HepG2 (cell line): ENCODE data around the gene SH3BGRL2. TPM values are rescaled to one million over a fixed set of nuclear protein-coding genes. Genes with fewer than 3 reads are reported as not detected.

Experiments used
- HOXA5 ChIP-seq: sonication (generic); formaldehyde crosslinking; IDR thresholded peaks from 2 replicates; pipeline ENCODE4 v1.4.0; 2020; ENCODE audit warnings: missing genetic modification reagents
- KDM4B ChIP-seq: sonication (generic); formaldehyde crosslinking; IDR thresholded peaks from 2 replicates; pipeline ENCODE4 v1.4.0; 2020; ENCODE audit warnings: missing genetic modification reagents
- NFIB ChIP-seq: sonication (generic); formaldehyde crosslinking; IDR thresholded peaks from 2 replicates; pipeline ENCODE4 v1.9.0; 2021; ENCODE audit warnings: missing genetic modification reagents, mild to moderate bottlenecking, borderline replicate concordance
- NFRKB ChIP-seq: fragments of 450-650 bp; IDR thresholded peaks from 2 replicates; pipeline ENCODE4 v1.6.1; 2017
- RXRB ChIP-seq: IDR thresholded peaks from 2 replicates; pipeline ENCODE4 v1.6.1; 2016; ENCODE audit warnings: borderline replicate concordance, missing genetic modification reagents, missing compliant biosample characterization
- SIN3B ChIP-seq: fragments of 150-350 bp; IDR thresholded peaks from 2 replicates; pipeline ENCODE4 v1.6.1; 2014; ENCODE audit warnings: low read length
- SNRNP70 ChIP-seq: fragments of 200-400 bp; formaldehyde crosslinking; IDR thresholded peaks from 2 replicates; pipeline ENCODE4 v1.6.1; 2017; ENCODE audit warnings: mild to moderate bottlenecking, low read depth, low read length, moderate library complexity
- ZFX ChIP-seq: sonication (generic); formaldehyde crosslinking; IDR thresholded peaks from 2 replicates; pipeline ENCODE4 v1.4.0; 2020; ENCODE audit warnings: mild to moderate bottlenecking, low read depth, missing genetic modification reagents, moderate library complexity
- ZNF543 ChIP-seq: sonication (generic); formaldehyde crosslinking; IDR thresholded peaks from 2 replicates; pipeline ENCODE4 v1.4.0; 2020; ENCODE audit warnings: mild to moderate bottlenecking, missing genetic modification reagents
- ZNF670 ChIP-seq: sonication (generic); formaldehyde crosslinking; IDR thresholded peaks from 2 replicates; pipeline ENCODE4 v1.8.0; 2022; ENCODE audit warnings: mild to moderate bottlenecking, missing genetic modification reagents, borderline replicate concordance
- ZNF777 ChIP-seq: sonication (generic); formaldehyde crosslinking; IDR thresholded peaks from 2 replicates; pipeline ENCODE4 v1.4.0; 2020; ENCODE audit warnings: missing genetic modification reagents
- ZNF839 ChIP-seq: sonication (generic); formaldehyde crosslinking; IDR thresholded peaks from 2 replicates; pipeline ENCODE4 v1.4.0; 2020; ENCODE audit warnings: missing genetic modification reagents, mild to moderate bottlenecking, borderline replicate concordance
- ZSCAN31 ChIP-seq: sonication (generic); formaldehyde crosslinking; IDR thresholded peaks from 2 replicates; pipeline ENCODE4 v1.5.0; 2020; ENCODE audit warnings: low read depth, mild to moderate bottlenecking, missing genetic modification reagents
- polyA plus RNA-seq, 8 experiments: library from polyadenylated mRNA; depleted of rRNA in 3 of 8; stranded (reverse) in 7 of 8; unstranded in 1 of 8; fragments of >200 nt; fragmentation: Illumina TruSeq in 4 of 8; extraction: Trizol in 4 of 8; gene quantifications; 2 replicates each; pipeline versions ENCODE4 v1.2.1 to v1.2.3, GENCODE V29; 2011 to 2016; ENCODE audit warnings: low read depth in 4 of 8, missing spikeins in 1 of 8, mixed read lengths in 1 of 8; ENCODE audit not compliant: insufficient read depth in 1 of 8
- total RNA-seq, 5 experiments: library from RNA; depleted of rRNA; stranded (reverse); fragments of >200 nt; fragmentation: Illumina TruSeq; extraction: Trizol; gene quantifications; 2 replicates each; pipeline ENCODE4 v1.2.3, GENCODE V29; 2016; ENCODE audit warnings: low read depth in 1 of 5
- TF ChIP-seq, protein P1 (sequence below): fragments of 450-650 bp; IDR thresholded peaks from 2 replicates; pipeline ENCODE4 v1.6.1; 2017; ENCODE audit warnings: mild to moderate bottlenecking
- TF ChIP-seq, protein P2 (sequence below): IDR thresholded peaks from 2 replicates; pipeline ENCODE4 v1.6.1; 2016; ENCODE audit warnings: low read depth, borderline replicate concordance
- TF ChIP-seq, protein P3 (sequence below): sonication (generic); formaldehyde crosslinking; conservative IDR thresholded peaks from 2 replicates; pipeline ENCODE4 v1.4.0; 2020; ENCODE audit warnings: missing genetic modification reagents
- TF ChIP-seq, protein P4 (sequence below): sonication (generic); formaldehyde crosslinking; IDR thresholded peaks from 2 replicates; pipeline ENCODE4 v1.5.1; 2020; ENCODE audit warnings: missing genetic modification reagents, mild to moderate bottlenecking, borderline replicate concordance
- TF ChIP-seq, protein P5 (sequence below): IDR thresholded peaks from 2 replicates; pipeline ENCODE4 v1.6.1; 2012; ENCODE audit warnings: low read depth, low read length, improper control_type of control experiment

The SH3BGRL2 gene
- total and polyA plus RNA-seq, 2 of the 13 experiments (the other 11 are each of a cell fraction or from before 2014, with no cell fraction given) = 10.9 to 28.8 TPM

DNA sequence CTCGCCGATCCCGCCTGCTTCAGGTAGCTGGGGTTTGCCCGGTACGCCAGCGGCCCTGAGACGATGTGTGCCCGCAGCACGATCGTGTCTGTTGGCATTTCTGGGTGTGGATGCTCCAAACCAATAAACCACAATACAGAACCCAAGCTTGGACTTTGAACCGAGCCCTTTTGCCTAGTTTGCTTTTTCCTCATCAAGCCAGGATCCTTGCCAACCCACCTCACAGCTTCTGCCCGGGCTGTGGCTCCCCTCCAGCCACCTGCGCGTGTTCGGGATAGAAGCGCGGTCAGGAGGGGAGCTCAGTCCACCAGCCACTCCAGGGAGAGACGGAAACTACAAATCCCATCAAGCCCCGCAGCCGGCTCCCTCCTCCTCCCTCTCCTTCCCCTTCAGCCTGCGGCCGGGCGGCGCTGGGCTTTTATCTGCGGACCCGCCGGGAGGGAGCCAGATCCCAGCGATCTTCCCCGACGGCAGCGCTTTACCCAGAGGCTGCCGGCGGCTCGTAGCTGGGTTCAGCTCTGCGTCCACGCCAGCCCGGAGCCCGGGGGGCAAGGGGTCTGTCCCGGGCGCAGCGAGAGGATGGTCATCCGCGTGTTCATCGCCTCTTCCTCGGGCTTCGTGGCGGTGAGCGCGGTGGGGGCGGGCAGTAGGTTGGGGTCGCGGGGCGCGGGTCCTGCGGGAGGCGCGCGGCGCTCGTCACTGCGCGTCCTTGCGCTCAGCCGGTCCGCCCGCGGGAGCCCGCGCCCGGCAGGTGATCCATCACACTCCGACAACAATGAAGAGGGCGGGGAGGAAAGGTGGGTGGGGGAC is at the start of gene SH3BGRL2 (continued):
- TF ChIP-seq, protein P1, sequence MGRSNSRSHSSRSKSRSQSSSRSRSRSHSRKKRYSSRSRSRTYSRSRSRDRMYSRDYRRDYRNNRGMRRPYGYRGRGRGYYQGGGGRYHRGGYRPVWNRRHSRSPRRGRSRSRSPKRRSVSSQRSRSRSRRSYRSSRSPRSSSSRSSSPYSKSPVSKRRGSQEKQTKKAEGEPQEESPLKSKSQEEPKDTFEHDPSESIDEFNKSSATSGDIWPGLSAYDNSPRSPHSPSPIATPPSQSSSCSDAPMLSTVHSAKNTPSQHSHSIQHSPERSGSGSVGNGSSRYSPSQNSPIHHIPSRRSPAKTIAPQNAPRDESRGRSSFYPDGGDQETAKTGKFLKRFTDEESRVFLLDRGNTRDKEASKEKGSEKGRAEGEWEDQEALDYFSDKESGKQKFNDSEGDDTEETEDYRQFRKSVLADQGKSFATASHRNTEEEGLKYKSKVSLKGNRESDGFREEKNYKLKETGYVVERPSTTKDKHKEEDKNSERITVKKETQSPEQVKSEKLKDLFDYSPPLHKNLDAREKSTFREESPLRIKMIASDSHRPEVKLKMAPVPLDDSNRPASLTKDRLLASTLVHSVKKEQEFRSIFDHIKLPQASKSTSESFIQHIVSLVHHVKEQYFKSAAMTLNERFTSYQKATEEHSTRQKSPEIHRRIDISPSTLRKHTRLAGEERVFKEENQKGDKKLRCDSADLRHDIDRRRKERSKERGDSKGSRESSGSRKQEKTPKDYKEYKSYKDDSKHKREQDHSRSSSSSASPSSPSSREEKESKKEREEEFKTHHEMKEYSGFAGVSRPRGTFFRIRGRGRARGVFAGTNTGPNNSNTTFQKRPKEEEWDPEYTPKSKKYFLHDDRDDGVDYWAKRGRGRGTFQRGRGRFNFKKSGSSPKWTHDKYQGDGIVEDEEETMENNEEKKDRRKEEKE = no peak
- TF ChIP-seq ZFX (CRISPR knock-in tag) (peak; percentile 66), RXRB (CRISPR knock-in tag) (peak; percentile 58; the same call in 1 of the 2 replicates), ZNF839 (CRISPR knock-in tag) (no peak), SNRNP70 (no peak), SIN3B (no peak), ZNF777 (peak; percentile 100), NFRKB (no peak), HOXA5 (CRISPR knock-in tag) (peak; percentile 56; the same call in 1 of the 2 replicates), NFIB (CRISPR knock-in tag) (no peak), KDM4B (CRISPR knock-in tag) (no peak), ZNF543 (CRISPR knock-in tag) (peak; percentile 52; the same call in 1 of the 2 replicates), ZNF670 (CRISPR knock-in tag) (peak; percentile 68; the same call in 1 of the 2 replicates), ZSCAN31 (CRISPR knock-in tag) (peak; percentile 28; the same call in 1 of the 2 replicates)
- TF ChIP-seq, protein P2, sequence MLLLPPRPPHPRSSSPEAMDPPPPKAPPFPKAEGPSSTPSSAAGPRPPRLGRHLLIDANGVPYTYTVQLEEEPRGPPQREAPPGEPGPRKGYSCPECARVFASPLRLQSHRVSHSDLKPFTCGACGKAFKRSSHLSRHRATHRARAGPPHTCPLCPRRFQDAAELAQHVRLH = no peak; the same call in 1 of the 2 replicates
- TF ChIP-seq, protein P3, sequence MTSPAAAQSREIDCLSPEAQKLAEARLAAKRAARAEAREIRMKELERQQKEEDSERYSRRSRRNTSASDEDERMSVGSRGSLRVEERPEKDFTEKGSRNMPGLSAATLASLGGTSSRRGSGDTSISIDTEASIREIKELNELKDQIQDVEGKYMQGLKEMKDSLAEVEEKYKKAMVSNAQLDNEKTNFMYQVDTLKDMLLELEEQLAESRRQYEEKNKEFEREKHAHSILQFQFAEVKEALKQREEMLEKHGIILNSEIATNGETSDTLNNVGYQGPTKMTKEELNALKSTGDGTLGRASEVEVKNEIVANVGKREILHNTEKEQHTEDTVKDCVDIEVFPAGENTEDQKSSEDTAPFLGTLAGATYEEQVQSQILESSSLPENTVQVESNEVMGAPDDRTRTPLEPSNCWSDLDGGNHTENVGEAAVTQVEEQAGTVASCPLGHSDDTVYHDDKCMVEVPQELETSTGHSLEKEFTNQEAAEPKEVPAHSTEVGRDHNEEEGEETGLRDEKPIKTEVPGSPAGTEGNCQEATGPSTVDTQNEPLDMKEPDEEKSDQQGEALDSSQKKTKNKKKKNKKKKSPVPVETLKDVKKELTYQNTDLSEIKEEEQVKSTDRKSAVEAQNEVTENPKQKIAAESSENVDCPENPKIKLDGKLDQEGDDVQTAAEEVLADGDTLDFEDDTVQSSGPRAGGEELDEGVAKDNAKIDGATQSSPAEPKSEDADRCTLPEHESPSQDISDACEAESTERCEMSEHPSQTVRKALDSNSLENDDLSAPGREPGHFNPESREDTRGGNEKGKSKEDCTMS (CRISPR knock-in tag) = no peak
- TF ChIP-seq, protein P4, sequence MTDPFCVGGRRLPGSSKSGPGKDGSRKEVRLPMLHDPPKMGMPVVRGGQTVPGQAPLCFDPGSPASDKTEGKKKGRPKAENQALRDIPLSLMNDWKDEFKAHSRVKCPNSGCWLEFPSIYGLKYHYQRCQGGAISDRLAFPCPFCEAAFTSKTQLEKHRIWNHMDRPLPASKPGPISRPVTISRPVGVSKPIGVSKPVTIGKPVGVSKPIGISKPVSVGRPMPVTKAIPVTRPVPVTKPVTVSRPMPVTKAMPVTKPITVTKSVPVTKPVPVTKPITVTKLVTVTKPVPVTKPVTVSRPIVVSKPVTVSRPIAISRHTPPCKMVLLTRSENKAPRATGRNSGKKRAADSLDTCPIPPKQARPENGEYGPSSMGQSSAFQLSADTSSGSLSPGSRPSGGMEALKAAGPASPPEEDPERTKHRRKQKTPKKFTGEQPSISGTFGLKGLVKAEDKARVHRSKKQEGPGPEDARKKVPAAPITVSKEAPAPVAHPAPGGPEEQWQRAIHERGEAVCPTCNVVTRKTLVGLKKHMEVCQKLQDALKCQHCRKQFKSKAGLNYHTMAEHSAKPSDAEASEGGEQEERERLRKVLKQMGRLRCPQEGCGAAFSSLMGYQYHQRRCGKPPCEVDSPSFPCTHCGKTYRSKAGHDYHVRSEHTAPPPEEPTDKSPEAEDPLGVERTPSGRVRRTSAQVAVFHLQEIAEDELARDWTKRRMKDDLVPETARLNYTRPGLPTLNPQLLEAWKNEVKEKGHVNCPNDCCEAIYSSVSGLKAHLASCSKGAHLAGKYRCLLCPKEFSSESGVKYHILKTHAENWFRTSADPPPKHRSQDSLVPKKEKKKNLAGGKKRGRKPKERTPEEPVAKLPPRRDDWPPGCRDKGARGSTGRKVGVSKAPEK = peak; percentile 81; the same call in 1 of the 2 replicates
- TF ChIP-seq, protein P5, sequence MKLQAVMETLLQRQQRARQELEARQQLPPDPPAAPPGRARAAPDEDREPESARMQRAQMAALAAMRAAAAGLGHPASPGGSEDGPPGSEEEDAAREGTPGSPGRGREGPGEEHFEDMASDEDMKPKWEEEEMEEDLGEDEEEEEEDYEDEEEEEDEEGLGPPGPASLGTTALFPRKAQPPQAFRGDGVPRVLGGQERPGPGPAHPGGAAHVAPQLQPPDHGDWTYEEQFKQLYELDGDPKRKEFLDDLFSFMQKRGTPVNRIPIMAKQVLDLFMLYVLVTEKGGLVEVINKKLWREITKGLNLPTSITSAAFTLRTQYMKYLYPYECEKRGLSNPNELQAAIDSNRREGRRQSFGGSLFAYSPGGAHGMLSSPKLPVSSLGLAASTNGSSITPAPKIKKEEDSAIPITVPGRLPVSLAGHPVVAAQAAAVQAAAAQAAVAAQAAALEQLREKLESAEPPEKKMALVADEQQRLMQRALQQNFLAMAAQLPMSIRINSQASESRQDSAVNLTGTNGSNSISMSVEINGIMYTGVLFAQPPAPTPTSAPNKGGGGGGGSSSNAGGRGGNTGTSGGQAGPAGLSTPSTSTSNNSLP = 0 out of 2 replicates have a peak, but pooled peaks have one; percentile 7
